ENCODE results near the gene CTXND1.
"Not testable (repeated sequence)": the region's sequence is repeated elsewhere in the genome, so short reads cannot be mapped to it uniquely, and the experiment has no call there.

CTXND1 gene

DNA sequence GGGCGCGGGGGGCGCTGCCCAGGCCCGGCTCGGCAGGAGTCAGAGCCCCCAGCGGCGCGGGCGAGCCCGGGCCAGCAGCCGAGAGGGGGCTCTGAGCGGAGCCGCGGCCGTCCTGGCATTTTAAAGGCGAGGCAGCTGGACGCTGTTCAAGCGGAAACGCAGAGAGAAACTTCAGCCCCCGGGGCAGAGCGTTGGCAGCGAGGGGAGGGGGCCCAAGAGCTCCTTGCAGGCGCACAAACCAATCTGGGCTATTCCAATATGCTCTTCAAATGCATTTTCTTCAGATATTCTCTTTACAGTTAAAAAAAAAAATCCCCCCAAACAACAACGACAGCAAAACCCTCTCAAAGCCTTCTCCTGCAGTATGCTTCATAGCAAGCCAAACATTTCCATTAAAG, at the start of gene CTXND1:
Gene CTXND1, minus strand, starts transcription at position 93 of the 398 bp plus-strand sequence. CDS start 50,264 bp downstream, outside the sequence.
- TF ChIP-seq CTCF (IDR thresholded peaks at IDR 0.05; ENCODE audit: low read depth, low read length), result no peak

GRCh38 chr15:80301472-80301871, 49.5 kb upstream of the CTXND1 start:
- no peak overlapping the region for H3K4me3 ChIP-seq (replicated peaks in 1 of 2; ENCODE audit: low read depth in 2 of 2, low read length in 2 of 2)
- TF ChIP-seq CTCF (IDR thresholded peaks at IDR 0.05; ENCODE audit: low read depth, low read length), result no peak
- no peak for DNase-seq (ENCODE audit: low read depth in 2 of 2)

More for the DNA sequence above, at the start of gene CTXND1:
- no peak within 1 kb of the TSS for H3K4me3 ChIP-seq (replicated peaks in 1 of 2; ENCODE audit: low read depth in 2 of 2, low read length in 2 of 2)
- no peak for DNase-seq (ENCODE audit: low read depth in 2 of 2)

GRCh38 chr15:80295777-80296176, 43.8 kb upstream of the CTXND1 start:
- not testable (repeated sequence) for H3K4me3 ChIP-seq (replicated peaks in 1 of 2; ENCODE audit: low read depth in 2 of 2, low read length in 2 of 2); DNase-seq (ENCODE audit: low read depth in 2 of 2)

- no peak for DNase-seq (ENCODE audit: low read depth in 2 of 2)
- no peak overlapping the region for H3K4me3 ChIP-seq (replicated peaks in 1 of 2; ENCODE audit: low read depth in 2 of 2, low read length in 2 of 2)
Measured at GRCh38 chr15:80292079-80292478, 40.1 kb upstream of the CTXND1 start.

DNA sequence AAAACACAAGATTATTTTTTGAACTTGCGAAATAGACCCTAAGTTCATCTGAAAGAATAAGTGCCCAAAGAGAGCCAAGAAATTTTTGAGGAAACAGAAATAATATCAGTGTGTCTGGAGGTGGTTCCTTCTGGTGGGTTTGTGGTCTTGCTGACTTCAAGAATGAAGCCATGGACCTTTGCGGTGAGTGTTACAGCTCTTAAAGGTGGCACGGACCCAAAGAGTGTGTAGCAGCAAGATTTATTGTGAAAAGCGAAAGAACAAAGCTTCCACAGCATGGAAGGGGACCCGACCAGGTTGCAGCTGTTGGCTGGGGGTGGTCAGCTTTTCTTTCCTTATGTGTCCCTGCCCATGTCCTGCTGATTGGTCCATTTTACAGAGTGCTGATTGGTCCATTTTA, 38.9 kb upstream of the CTXND1 start:
- not testable (repeated sequence) for H3K4me3 ChIP-seq (replicated peaks in 1 of 2; ENCODE audit: low read depth in 2 of 2, low read length in 2 of 2); DNase-seq (ENCODE audit: low read depth in 2 of 2)

More at GRCh38 chr15:80292079-80292478, 40.1 kb upstream of the CTXND1 start:
- TF ChIP-seq CTCF (IDR thresholded peaks at IDR 0.05; ENCODE audit: low read depth, low read length), result no peak

DNA sequence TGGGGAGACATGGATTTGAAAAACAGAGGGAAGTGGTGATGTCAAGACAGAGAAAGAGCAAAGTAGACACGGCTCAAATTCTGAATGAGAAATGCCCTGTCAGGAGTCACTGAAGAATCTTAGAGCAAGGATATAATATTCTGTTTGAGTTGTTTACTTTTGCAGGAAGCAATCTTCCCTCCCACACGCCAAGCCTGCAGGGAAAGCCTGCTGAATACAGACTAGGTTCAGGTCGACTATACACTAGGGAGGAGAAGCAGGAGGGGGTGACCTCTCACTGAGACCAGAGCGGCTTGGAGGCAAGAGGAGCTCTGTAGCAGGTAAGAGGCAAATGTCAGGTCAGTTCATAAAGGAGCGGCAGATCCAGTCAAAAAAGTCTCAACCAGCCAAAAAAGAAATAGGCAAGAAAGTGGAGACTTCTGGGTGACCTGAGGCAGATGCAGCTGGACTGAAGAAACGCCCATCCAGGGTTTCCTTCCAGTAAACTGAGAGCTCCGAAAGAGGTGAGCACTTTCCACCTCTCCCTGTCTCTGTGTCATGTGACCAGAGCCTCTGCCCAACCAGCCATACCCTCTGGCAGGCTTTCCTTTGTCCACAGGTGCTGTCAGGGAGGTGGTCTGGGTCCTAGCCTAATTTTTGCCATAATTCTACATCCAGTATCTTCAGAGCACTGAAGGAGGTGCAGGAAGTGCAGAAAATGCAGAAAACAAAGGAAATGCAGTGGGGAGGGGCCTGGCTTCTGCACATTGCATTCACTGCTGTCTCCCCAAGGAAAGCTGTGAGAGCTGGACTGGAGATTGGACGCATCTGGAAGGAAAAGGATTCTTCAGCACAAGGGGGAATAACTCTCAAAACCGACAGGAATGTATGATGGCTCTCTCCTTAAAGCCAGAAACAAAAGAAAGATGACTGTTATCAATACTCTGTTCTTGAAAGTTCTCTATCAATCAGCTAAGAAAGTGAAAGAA, 37.8 kb upstream of the CTXND1 start:
- no peak overlapping the region for H3K4me3 ChIP-seq (replicated peaks in 1 of 2; ENCODE audit: low read depth in 2 of 2, low read length in 2 of 2)
- DNase-seq (ENCODE audit: low read depth in 2 of 2), result no peak
- no peak for TF ChIP-seq CTCF (IDR thresholded peaks at IDR 0.05; ENCODE audit: low read depth, low read length)

DNA sequence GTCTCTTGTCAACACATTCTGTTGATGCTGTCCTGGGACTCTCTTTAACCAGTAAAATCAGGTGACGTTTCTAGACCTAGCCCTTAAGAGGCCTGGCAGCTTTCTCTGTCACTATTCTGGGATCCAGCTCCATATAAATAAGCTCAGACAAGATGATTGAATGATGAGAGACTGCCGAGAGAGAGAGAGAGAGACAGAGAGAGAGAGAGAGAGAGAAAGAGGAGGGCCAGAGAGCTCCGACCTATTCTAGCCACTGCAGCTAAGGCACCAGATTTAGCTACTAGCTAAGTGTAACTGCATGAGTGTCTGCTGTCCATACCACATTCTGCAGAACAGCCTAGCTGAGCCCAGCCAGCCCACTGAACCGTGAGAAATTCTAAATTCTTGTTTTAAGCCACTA, 36.1 kb upstream of the CTXND1 start:
- no peak for DNase-seq (ENCODE audit: low read depth in 2 of 2)
- no peak overlapping the region for H3K4me3 ChIP-seq (replicated peaks in 1 of 2; ENCODE audit: low read depth in 2 of 2, low read length in 2 of 2)
- TF ChIP-seq CTCF (IDR thresholded peaks at IDR 0.05; ENCODE audit: low read depth, low read length), result no peak

All from cardiac fibroblast (primary cell).